HG02938 (cell line): Measurements from ENCODE around the gene TMIE.

Experiments
- ATAC-seq: cut with Tn5 transposase; IDR thresholded peaks from one replicate; pipeline ENCODE4 v1.9.1; 2021; ENCODE audit warnings: mild to moderate bottlenecking, moderate library complexity; ENCODE audit not compliant: unreplicated experiment

Gene TMIE

DNA sequence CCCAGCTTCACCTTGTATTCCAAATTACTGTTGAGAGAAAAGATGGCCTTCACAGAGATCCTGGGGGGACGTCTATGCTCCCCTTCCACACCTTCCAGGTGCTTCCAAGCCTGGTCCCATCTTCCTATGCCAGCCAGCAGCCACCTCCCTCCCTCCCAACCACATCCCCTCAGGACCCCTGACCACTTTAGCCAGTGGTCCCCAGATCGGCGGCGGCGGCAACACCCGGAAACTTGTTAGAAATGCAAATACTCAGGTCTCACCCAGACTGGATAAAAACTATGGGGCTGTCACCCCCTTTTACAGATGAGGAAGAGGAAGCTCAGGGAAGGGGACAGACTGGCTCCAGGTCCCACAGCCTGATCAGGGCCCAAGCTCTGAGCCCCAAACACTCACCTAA, 54.5 kb downstream of the TMIE start:
- no peak for ATAC-seq

DNA sequence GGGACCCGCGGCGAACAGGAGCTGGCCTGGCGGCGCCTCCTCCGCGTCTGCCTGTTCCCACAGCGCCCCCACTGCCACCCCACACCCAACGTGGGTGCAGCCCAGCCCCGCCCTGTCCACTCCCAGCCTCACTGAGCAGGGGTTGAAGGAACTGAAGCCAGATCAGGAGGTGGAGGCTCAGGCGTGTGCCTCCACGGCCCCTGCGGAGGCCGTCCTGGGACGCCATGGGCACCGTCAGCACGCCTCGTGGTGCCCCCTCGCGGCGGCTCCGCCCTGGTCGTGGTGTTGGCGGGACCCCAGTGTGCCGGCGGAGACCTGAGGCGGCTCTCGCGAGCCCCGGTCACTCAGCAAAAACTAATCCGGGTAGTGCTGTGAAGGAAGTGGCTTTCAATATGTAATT, 55.5 kb downstream of the TMIE start:
- no peak for ATAC-seq

DNA sequence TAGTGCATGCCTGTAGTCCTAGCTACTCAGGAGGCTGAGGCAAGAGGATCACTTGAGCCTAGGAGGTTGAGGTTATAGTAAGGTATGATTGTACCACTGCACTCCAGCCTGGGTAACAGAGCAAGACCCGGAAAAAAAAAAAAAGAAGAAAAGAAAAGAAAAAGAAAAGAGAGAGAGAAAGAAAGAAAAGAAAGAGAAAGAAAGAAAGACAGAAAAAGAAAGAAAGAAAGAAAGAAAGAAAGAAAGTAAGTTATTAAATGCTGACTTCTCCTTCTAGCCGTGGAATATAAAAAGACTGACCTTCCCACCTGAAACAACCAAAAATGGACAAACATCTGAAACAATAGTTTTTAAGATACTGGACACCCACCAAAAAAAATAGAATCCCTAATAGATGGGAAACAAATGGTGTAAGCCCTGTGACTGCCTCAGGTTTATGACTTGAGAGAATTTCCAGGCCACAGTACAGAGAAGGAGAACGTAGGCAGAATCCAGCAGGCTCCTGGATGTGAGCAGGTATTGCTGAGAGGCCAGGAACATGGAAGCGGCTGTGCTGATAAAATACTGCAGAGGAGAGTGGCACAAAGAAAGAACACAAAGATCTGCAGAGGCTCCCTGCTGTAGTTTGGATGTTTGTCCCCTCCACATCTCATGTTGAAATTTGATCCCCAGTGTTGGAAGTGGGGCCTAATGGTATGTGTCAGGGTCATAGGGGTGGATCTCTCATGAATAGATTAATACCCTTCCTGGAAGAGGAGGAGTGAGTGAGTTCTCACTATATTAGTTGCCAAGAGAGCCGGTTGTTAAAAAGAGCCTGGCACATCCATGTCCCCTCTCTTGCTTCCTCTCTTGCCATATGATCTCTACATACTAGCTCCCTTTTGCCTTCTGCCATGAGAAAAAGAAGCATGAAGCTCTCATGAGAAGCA, 58.3 kb downstream of the TMIE start:
- no peak for ATAC-seq
